Measurements from ENCODE around the gene KNDC1. TPM values are rescaled to one million over a fixed set of nuclear protein-coding genes. Genes with fewer than 3 reads are reported as not detected.
A peak's percentile ranks its signal among the peaks of the same experiment; 100 is the strongest.
"Not testable (repeated sequence)": the region's sequence is repeated elsewhere in the genome, so short reads cannot be mapped to it uniquely, and the experiment has no call there.

KNDC1 gene
- total and polyA plus RNA-seq, 2 donors (not counting 1 experiment from before 2014, with no cell fraction given) = 0.17 to 0.45 TPM

GRCh38 chr10:133231244-133231945, 71.4 kb downstream of the KNDC1 start:
- CTCF ChIA-PET = no interaction called here
- H3K4me3 Mint-ChIP-seq = peak overlapping the region; percentile 75
- Histone ChIP-seq H3K9ac (ENCODE audit: low read length) (no peak overlapping the region), H3K36me3 (replicated peaks in 1 of 2; ENCODE audit: control extremely low read depth in 1 of 2, control insufficient read depth in 1 of 2, extremely low read depth in 1 of 2, insufficient read depth in 2 of 2, low read length in 1 of 2) (no peaks in the 10 kb centered on the region), H3K4me1 (ENCODE audit: control insufficient read depth in 2 of 2, insufficient read depth in 2 of 2, low read length in 2 of 2) (peaks cover 27 to 30% of the 10 kb centered on the region in 2 donors), H3K4me2 (replicated peaks; ENCODE audit: low read depth, low read length, poor library complexity, severe bottlenecking) (peak overlapping the region; percentile 89), H3K27me3 (replicated peaks in 1 of 4; ENCODE audit: control extremely low read depth in 1 of 4, control insufficient read depth in 3 of 4, insufficient read depth in 4 of 4, low read length in 3 of 4) (peaks cover 0 to 57% (median 23%) of the 10 kb centered on the region in 4 experiments), H3K27ac (ENCODE audit: low read length in 2 of 2) (no peak overlapping the region), H3K9me3 (ENCODE audit: control extremely low read depth in 1 of 3, control insufficient read depth in 2 of 3, insufficient read depth in 1 of 3, low read length in 2 of 3) (peaks cover 0 to 14% (median 0%) of the 10 kb centered on the region in 3 donors), H2AFZ (ENCODE audit: insufficient read depth, low read depth, low read length, poor library complexity, severe bottlenecking) (no peak overlapping the region), H3K4me3 (ENCODE audit: control extremely low read depth in 1 of 5, extremely low read depth in 1 of 5, insufficient read depth in 1 of 5, low read depth in 2 of 5, low read length in 4 of 5) (no peak overlapping the region), H3K79me2 (ENCODE audit: control insufficient read depth, insufficient read depth, low read length) (no peaks in the 10 kb centered on the region), H4K20me1 (ENCODE audit: control insufficient read depth, insufficient read depth, low read length, poor library complexity, severe bottlenecking) (peaks cover 4% of the 10 kb centered on the region)
- ATAC-seq (ENCODE audit: low read depth) (no peak), DNase-seq (no peak)
- 39% methylated on average over 42 of the region's 44 CpGs for WGBS (ENCODE audit: insufficient coverage)
- TF ChIP-seq CTCF (IDR thresholded peaks at IDR 0.05) = no peak
- no peak for TF ChIP-seq EZH2 (IDR thresholded peaks at IDR 0.05; ENCODE audit: borderline replicate concordance, insufficient read depth, low read depth, low read length, poor library complexity, severe bottlenecking)
- POLR2A ChIA-PET = no interaction called here
- H3K4me1 Mint-ChIP-seq = peaks cover 19% of the 10 kb centered on the region
- peak overlapping the region; percentile 56 for H3K27ac Mint-ChIP-seq
- peaks cover 37% of the 10 kb centered on the region for H3K27me3 Mint-ChIP-seq
- no peaks in the 10 kb centered on the region for H3K9me3 Mint-ChIP-seq (ENCODE audit: insufficient read depth)
- intact Hi-C loops (cut with micrococcal nuclease) = no loop called here

GRCh38 chr10:133231946-133232574, 72.0 kb downstream of the KNDC1 start:
- no peak for ATAC-seq (ENCODE audit: low read depth)
- Histone ChIP-seq H3K27me3 (replicated peaks in 1 of 4; ENCODE audit: control extremely low read depth in 1 of 4, control insufficient read depth in 3 of 4, insufficient read depth in 4 of 4, low read length in 3 of 4) (peaks cover 0 to 57% (median 23%) of the 10 kb centered on the region in 4 experiments), H3K27ac (ENCODE audit: low read length in 2 of 2) (no peak overlapping the region), H3K79me2 (ENCODE audit: control insufficient read depth, insufficient read depth, low read length) (no peaks in the 10 kb centered on the region), H3K4me3 (ENCODE audit: control extremely low read depth in 1 of 5, extremely low read depth in 1 of 5, insufficient read depth in 1 of 5, low read depth in 2 of 5, low read length in 4 of 5) (no peak overlapping the region), H3K9ac (ENCODE audit: low read length) (no peak overlapping the region), H3K4me1 (ENCODE audit: control insufficient read depth in 2 of 2, insufficient read depth in 2 of 2, low read length in 2 of 2) (peaks cover 34 to 37% of the 10 kb centered on the region in 2 donors), H4K20me1 (ENCODE audit: control insufficient read depth, insufficient read depth, low read length, poor library complexity, severe bottlenecking) (peaks cover 4% of the 10 kb centered on the region), H3K4me2 (replicated peaks; ENCODE audit: low read depth, low read length, poor library complexity, severe bottlenecking) (no peak overlapping the region), H2AFZ (ENCODE audit: insufficient read depth, low read depth, low read length, poor library complexity, severe bottlenecking) (no peak overlapping the region), H3K36me3 (replicated peaks in 1 of 2; ENCODE audit: control extremely low read depth in 1 of 2, control insufficient read depth in 1 of 2, extremely low read depth in 1 of 2, insufficient read depth in 2 of 2, low read length in 1 of 2) (no peaks in the 10 kb centered on the region), H3K9me3 (ENCODE audit: control extremely low read depth in 1 of 3, control insufficient read depth in 2 of 3, insufficient read depth in 1 of 3, low read length in 2 of 3) (peaks cover 0 to 12% (median 0%) of the 10 kb centered on the region in 3 donors)
- TF ChIP-seq CTCF (IDR thresholded peaks at IDR 0.05) = no peak
- TF ChIP-seq EZH2 (IDR thresholded peaks at IDR 0.05; ENCODE audit: borderline replicate concordance, insufficient read depth, low read depth, low read length, poor library complexity, severe bottlenecking) = no peak
- intact Hi-C loops (cut with micrococcal nuclease) = no loop called here
- Mint-ChIP-seq H3K27ac (no peak overlapping the region), H3K4me3 (peak overlapping the region; percentile 45), H3K9me3 (ENCODE audit: insufficient read depth) (no peaks in the 10 kb centered on the region), H3K27me3 (peaks cover 33% of the 10 kb centered on the region), H3K4me1 (peaks cover 19% of the 10 kb centered on the region)
- DNase-seq = no peak
- POLR2A ChIA-PET = no interaction called here
- CTCF ChIA-PET = interaction anchor here (1.2 kb wide), 1 partner anchor 14 kb away, joined by 3 read pairs; no protein-coding TSS in a partner anchor
- 65% methylated on average over 11 of the region's 11 CpGs for WGBS (ENCODE audit: insufficient coverage)

- POLR2A ChIA-PET; H3K36me3 ChIP-seq (replicated peaks in 1 of 2; ENCODE audit: control extremely low read depth in 1 of 2, control insufficient read depth in 1 of 2, extremely low read depth in 1 of 2, insufficient read depth in 2 of 2, low read length in 1 of 2); ATAC-seq (ENCODE audit: low read depth); H3K9ac ChIP-seq (ENCODE audit: low read length); H4K20me1 ChIP-seq (ENCODE audit: control insufficient read depth, insufficient read depth, low read length, poor library complexity, severe bottlenecking); H3K9me3 ChIP-seq (ENCODE audit: control extremely low read depth in 1 of 3, control insufficient read depth in 2 of 3, insufficient read depth in 1 of 3, low read length in 2 of 3); intact Hi-C loops (cut with micrococcal nuclease); DNase-seq; H3K79me2 ChIP-seq (ENCODE audit: control insufficient read depth, insufficient read depth, low read length); H3K27ac ChIP-seq (ENCODE audit: low read length in 2 of 2); H3K4me3 ChIP-seq (ENCODE audit: control extremely low read depth in 1 of 5, extremely low read depth in 1 of 5, insufficient read depth in 1 of 5, low read depth in 2 of 5, low read length in 4 of 5); H3K9me3 Mint-ChIP-seq (ENCODE audit: insufficient read depth); H2AFZ ChIP-seq (ENCODE audit: insufficient read depth, low read depth, low read length, poor library complexity, severe bottlenecking); CTCF ChIA-PET: not testable (repeated sequence)
- Mint-ChIP-seq H3K27ac (peak overlapping the region; percentile 3), H3K4me1 (peaks cover 24% of the 10 kb centered on the region), H3K4me3 (peak overlapping the region; percentile 72), H3K27me3 (peaks cover 20% of the 10 kb centered on the region)
- Histone ChIP-seq H3K27me3 (replicated peaks in 1 of 4; ENCODE audit: control extremely low read depth in 1 of 4, control insufficient read depth in 3 of 4, insufficient read depth in 4 of 4, low read length in 3 of 4) (peaks cover 0 to 60% (median 24%) of the 10 kb centered on the region in 4 experiments), H3K4me2 (replicated peaks; ENCODE audit: low read depth, low read length, poor library complexity, severe bottlenecking) (peak overlapping the region; percentile 86), H3K4me1 (ENCODE audit: control insufficient read depth in 2 of 2, insufficient read depth in 2 of 2, low read length in 2 of 2) (peaks cover 44 to 48% of the 10 kb centered on the region in 2 donors)
- WGBS (ENCODE audit: insufficient coverage) = no CpG with 5 or more reads among the region's 10 CpGs
Observed at GRCh38 chr10:133234796-133235195, 74.8 kb downstream of the KNDC1 start.
